Ramos (cell line): ENCODE results near the gene GPA33.
"Not testable (repeated sequence)": the region's sequence is repeated elsewhere in the genome, so short reads cannot be mapped to it uniquely, and the experiment has no call there.

Source experiments
- in situ Hi-C: fragments of 300-500 bp; cut with MboI; formaldehyde crosslinking; loops from one replicate; pipeline ENCODE4 v1.14.3; 2022; ENCODE audit warnings: low sequenced_read_pairs; ENCODE audit not compliant: unreplicated experiment

GPA33 gene

GRCh38 chr1:167060141-167061072, 29.8 kb downstream of the GPA33 start:
- in situ Hi-C loops = no loop called here

GRCh38 chr1:167059809-167060107, 30.4 kb downstream of the GPA33 start:
- in situ Hi-C loops = loop anchor here (5.0 kb wide), 1 partner anchor 152 kb away; no protein-coding TSS in a partner anchor

- in situ Hi-C loops = loop anchor here (5.0 kb wide), 1 partner anchor 152 kb away; no protein-coding TSS in a partner anchor
Observed at GRCh38 chr1:167059045-167059808, 30.9 kb downstream of the GPA33 start.

- in situ Hi-C loops = loop anchor here (5.0 kb wide), 1 partner anchor 150 kb away; no protein-coding TSS in a partner anchor
Observed at GRCh38 chr1:167057241-167057688, 32.9 kb downstream of the GPA33 start.

GRCh38 chr1:167056529-167057231, 33.5 kb downstream of the GPA33 start:
- in situ Hi-C loops = loop anchor here (5.0 kb wide), 1 partner anchor 149 kb away; no protein-coding TSS in a partner anchor

- in situ Hi-C loops = loop anchor here (5.0 kb wide), 1 partner anchor 148 kb away; no protein-coding TSS in a partner anchor
Observed at GRCh38 chr1:167054946-167055630, 35.1 kb downstream of the GPA33 start.

GRCh38 chr1:167054531-167054930, 35.6 kb downstream of the GPA33 start:
- in situ Hi-C loops = no loop called here

GRCh38 chr1:167052389-167052788, 37.8 kb downstream of the GPA33 start:
- in situ Hi-C loops = no loop called here

GRCh38 chr1:167051907-167052306, 38.3 kb downstream of the GPA33 start:
- in situ Hi-C loops = no loop called here

GRCh38 chr1:167043752-167044488, 46.3 kb downstream of the GPA33 start:
- in situ Hi-C loops = no loop called here

GRCh38 chr1:167033646-167034045, 56.5 kb downstream of the GPA33 start:
- in situ Hi-C loops = no loop called here

GRCh38 chr1:167029553-167029952, 60.6 kb downstream of the GPA33 start:
- in situ Hi-C loops = not testable (repeated sequence)

- in situ Hi-C loops = no loop called here
Observed at GRCh38 chr1:167022384-167022783, 67.8 kb downstream of the GPA33 start.

GRCh38 chr1:167016100-167016750, 74.0 kb downstream of the GPA33 start:
- in situ Hi-C loops = no loop called here

- in situ Hi-C loops = no loop called here
Observed at GRCh38 chr1:167013108-167013929, 76.9 kb downstream of the GPA33 start.

GRCh38 chr1:167012570-167012969, 77.6 kb downstream of the GPA33 start:
- in situ Hi-C loops = no loop called here

GRCh38 chr1:167011560-167012191, 78.5 kb downstream of the GPA33 start:
- in situ Hi-C loops = no loop called here
